ENCODE data around the gene ZDHHC9.
A peak's percentile ranks its signal among the peaks of the same experiment; 100 is the strongest.
"Not testable (repeated sequence)": the region's sequence is repeated elsewhere in the genome, so short reads cannot be mapped to it uniquely, and the experiment has no call there.

Gene ZDHHC9

GRCh38 chrX:129843459-129844306, at the start of gene ZDHHC9:
Gene ZDHHC9 (minus strand): TSS chrX:129843886. CDS start chrX:129841945, 1,941 bp downstream.
- peak; percentile 97 to 99 for ATAC-seq

DNA sequence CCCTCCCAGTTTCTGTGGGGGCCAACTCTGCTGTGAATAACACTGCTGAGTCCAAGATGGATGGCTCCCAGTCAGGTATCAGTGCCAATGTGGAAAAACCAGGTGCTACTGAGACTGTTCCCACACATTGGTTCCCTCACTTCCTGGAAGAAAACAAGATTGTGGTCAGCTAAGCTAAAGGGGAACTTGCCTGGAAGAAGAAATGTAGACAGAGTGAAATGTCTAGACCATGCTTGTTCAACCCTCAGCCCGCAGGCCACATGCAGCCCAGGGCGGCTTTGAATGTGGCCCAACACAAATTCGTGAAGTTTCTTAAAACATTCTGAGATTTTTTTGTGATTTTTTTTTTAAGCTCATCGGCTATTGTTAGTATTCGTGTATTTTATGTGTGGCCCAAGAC, 33.7 kb upstream of the ZDHHC9 start:
- ATAC-seq: no peak

- no peak for ATAC-seq
Measured at GRCh38 chrX:129876771-129877305, 33.2 kb upstream of the ZDHHC9 start.

DNA sequence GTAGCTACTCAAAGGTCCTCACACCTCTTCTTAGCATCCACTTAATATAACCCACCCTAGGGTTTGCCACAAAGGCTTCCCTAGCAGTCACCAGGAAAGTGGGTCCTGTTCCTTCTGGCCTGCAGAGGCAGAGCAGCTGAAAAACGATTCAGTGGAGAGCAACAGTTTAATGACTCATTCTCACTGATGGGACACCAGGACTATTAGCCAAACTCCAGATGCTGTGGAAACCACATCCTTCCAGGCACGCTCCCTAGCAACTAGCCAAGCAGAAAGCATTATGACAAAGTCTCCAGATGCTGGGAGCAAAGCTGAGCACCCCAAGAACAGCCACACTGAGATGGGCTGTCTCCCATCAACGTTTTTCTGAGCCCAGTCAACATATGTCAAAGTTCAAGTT, 32.0 kb upstream of the ZDHHC9 start:
- no peak for ATAC-seq

DNA sequence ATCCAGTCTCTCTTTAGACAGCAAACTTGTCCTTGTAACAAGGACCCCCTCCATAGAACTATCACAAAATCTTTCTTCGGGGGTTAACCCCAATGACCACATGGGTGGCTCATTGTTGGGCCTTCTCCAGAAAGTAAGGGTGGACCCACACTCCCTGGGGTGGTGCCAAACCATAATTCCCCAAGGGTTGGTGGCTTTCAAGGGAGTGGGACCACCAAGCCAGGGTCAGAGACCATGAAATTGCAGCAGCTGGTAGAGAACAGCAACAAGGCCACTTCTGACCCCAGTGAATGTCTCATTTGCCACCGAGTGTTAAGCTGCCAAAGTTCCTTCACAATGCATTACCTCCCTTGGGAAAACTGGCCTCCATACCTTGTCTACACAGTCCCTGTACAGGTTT, 28.8 kb upstream of the ZDHHC9 start:
- no peak for ATAC-seq

DNA sequence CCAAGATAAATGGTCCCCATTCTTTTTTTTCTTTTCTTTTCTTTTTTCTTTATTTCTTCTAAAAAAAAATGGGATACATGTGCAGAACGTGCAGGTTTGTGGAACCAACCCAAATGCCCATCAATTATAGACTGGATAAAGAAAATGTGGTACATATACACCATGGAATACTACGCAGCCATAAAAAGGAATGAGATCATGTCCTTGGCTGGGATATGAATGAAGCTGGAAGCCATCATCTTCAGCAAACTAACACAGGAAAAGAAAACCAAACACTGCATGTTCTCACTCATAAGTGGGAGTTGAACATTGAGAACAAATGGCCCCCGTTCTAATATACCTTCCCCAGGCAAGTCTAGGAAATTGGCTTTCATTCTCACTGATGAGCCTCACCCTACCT, 22.6 kb upstream of the ZDHHC9 start:
- ATAC-seq: not testable (repeated sequence)

GRCh38 chrX:129859134-129859533, 15.4 kb upstream of the ZDHHC9 start:
- ATAC-seq: not testable (repeated sequence)

GRCh38 chrX:129851825-129852224, 8.1 kb upstream of the ZDHHC9 start:
- not testable (repeated sequence) for ATAC-seq

DNA sequence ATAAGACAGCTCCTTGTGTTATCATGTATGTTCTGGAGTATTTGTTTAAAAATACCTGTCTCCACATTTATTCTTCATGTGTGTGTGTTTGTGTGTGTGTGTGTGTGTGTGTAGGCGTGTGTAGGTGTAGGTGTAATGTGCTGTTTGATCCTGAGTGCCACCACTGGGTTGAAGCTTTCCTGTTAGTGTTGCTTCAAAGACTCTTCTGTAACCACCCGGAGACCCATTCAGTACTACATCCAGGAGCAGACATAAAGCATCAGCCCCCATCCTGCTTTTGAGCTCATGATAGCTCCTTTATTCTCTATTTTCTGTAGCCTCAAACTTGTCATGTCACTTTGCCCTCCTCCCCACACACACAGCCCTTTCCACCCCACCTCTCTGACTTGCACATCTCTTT, 3.0 kb upstream of the ZDHHC9 start:
- no peak for ATAC-seq

DNA sequence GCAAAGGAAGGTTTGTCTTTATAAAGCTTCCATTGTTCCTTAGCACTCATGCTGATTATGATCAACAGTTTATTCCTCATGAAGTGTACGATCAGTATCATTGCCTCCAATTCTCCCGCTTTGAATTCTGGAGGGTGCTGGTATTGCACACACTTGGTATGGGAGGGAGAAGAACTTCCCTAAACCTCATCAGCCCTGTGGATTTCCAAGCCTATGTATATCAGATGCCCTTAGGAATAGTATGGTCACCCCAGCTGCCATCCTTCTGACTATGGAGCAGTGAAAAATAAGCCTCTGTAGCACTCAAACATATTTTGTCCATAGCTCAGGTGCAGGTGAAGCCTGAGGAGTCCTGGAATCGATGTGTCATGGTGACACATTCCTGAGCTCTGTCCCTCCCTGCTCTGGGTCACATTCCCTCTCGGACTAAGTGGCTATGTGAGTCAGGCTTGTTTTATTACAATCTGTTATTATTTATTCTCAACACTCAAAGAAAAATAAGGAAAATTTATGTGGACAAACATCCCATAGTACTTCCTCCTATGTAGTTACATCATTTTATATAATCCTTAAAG, 2.0 kb upstream of the ZDHHC9 start:
- no peak for ATAC-seq

DNA sequence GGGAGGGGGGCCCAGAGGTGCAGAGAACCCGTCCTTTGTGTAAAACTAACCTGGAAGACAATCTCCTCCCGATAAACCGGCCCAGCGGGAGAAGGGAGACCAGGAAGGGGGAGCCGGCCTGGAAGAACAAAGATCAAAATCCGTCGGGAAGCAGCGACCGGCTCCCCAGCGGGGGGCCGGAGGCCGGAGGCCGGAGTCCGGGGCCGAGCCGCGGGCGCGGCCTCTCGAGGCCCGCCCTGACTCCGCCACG, 552 bp downstream of the ZDHHC9 start:
- no peak for ATAC-seq

DNA sequence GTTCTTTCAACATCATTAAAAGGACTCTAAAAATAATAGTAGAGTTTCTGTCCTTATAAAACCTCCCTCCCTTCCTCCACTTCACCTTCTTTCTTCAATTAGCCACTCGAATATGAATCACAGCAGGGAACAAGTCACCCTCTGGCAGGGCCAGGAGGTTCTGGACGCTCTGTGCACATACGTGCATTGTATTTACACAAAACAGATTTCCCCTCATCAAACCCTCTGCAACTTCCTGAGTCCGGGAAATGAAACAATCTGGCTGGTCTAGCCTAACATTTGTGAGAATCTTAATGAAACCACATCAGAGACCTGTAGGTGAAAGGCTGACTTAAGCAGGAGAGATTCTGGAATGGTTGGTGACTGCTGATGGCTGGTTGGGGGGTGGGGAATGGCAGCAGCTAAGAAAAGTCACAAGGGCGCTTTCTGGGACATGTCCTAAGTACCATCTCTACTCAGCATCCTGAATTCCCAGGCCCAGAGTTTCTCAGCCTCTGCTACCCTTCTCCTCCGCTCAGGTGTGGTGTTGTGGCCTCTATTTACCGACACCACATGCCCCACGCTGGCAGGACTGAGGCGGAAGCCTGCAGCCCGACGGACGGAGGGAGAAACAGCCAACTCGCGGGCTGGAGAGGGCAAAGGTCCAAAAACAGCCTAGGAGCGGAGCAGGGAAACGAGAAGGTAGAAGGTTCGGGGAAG, 1.0 kb downstream of the ZDHHC9 start:
- no peak for ATAC-seq

DNA sequence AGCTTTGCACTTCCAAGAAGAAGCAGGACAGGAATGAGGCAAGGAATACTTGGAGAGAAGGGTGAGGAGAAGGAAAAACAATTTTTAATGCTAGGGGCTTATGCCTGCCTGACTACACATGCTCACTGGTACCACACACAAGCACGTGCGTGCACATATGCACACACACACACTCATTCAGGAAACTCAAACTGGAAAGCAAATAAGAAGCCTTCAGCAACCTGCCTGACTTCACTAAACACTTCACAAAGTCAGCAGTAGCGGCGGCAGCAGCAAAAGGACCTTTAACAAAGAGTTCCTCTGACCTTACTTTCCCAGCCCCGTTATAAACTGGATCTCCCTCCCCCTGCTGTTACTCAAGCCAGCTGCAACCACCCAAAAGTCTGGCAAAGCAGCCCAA, 3.3 kb downstream of the ZDHHC9 start:
- no peak for ATAC-seq

DNA sequence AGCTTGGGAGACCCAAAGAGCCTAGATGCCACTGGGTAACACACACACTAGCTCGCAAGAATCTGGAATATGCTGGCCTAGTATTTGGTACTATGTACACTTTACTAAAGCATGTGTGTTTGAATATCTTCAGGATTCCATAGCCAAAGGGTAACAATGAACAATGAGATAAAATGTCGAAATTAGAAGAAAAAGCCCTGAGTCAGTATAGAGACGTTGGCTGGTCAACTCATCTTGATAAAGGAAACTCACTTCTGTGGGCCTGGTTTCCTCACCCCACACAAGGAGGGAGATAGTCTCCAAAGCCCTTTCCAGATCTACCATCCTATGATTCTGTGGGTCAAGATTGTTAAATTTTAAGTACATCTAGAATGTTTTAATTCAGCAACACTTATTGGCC, 6.9 kb downstream of the ZDHHC9 start:
- ATAC-seq: no peak

- no peak for ATAC-seq
Measured at GRCh38 chrX:129833153-129833990, 10.3 kb downstream of the ZDHHC9 start.

DNA sequence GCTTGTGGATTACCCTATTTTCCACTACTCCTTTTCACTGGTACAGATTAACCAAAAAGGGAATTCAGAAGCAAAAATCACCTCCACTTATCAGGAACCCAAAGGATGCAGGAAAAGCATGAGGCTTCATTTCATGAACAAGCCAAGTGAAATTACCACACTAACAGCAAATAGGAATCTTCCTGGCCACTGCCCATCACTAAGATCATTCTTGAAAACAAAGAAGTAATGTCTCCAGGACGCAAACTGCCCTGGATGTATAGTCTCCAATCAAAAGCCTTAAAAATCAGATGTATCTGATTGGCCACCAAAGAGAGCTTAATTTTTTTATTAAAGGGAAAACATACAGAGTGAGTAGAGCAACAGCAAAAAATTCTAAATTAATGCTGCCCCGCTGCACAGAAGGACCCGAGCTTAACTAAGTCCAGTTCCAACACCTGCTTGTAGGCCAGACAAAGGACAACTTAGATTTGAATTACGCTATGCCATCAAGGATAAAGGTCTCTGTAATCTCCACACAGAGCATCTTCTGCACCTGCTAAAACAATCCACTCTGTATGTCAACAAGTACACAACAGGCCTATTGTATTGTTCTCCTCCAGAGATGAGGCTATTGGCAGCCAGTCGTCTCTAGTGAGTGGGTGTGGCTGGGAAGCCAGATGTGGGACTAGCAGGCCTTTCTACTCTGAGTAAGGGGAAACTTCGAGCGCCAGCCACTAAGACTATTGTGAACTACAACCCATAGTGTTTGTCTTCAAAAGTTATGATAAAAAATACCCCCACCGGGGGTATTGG, 12.4 kb downstream of the ZDHHC9 start:
- no peak for ATAC-seq

DNA sequence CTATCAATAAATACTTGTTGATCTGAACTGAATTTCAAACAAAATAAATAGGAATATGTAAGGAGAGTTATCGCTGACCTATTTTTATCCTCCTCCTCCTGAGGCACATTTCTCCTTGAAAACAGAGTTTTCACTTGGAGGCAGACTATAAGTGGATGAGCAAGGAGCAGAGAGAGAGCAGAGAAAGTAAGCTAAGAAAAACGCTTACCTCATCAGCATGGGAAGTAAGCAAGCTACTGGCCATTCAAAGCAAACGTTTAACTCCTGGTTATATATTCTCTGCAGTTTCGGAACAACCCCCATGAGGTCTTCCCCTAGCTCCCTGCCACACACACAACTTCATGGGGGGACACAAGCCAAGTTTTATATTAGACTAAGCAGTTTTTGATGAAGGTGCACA, 13.2 kb downstream of the ZDHHC9 start:
- ATAC-seq: no peak

DNA sequence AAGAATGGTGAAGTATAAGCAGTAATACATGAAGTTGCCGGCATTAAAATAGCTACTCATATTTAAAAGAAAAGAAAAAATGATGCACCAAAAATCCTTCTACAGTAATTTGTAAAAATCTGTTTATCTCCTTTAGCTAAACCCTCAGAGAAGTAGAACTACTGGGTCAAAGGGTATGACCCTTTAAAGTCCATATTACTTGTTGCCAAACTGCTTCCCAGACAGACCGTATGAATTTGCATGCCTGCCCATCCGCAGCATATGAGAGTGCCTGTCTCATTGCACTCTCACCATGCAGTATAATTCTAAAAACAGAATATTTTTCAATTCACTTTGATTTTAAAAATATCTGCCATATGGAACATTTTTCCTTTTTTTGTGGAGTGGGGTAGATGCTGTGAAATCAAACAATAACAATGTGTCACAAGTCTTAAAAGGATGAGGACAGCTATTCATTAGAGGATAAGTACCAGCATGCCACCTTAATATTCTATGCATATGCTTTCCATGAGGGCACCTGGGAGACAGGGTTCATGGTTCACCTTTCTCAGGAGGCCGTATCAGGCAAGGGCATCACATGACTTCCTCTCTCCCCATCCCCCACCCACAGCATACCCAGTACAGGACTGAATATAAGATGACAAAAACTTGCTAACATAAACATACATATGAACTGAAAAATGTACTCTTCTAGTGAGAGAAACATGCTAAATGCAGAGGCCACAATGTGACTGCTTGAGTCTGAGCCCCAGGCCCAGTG, 17.8 kb downstream of the ZDHHC9 start:
- ATAC-seq: no peak

DNA sequence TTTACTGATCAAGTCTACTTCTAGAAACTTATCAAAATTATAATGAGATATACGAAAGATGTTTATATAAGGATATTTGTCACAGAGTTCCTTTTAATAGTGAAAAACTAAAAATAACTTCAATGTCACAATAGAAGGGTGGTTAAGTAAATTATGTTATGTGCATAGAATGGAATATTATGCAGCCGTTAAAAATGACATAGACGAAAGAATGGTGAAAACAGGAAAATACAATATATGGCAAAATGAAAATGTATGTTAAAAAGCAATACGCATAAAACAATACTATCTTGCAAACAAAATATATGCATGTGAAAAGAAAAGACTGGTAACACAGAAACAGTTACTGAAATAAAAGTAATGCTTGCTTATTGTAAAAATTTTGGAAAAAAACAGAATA, 19.1 kb downstream of the ZDHHC9 start:
- ATAC-seq: no peak

GRCh38 chrX:129823522-129823921, 20.2 kb downstream of the ZDHHC9 start:
- ATAC-seq: no peak

GRCh38 chrX:129823115-129823514, 20.6 kb downstream of the ZDHHC9 start:
- peak; percentile 65 to 73 for ATAC-seq
